H9 (cell line): ENCODE measurements around the gene KDM1B. TPM values are rescaled to one million over a fixed set of nuclear protein-coding genes. Genes with fewer than 3 reads are reported as not detected.

Experiments used
- DNase-seq: peaks from one replicate; pipeline ENCODE4 v3.0.0-alpha.2; 2017
- H2AFZ ChIP-seq: one replicate; pipeline ENCODE4 v1.6.1; 2013; ENCODE audit warnings: mild to moderate bottlenecking, low read length, control low read depth, moderate library complexity
- H2AK5ac ChIP-seq: 2 replicates; pipeline ENCODE4 v1.6.1; 2013; ENCODE audit warnings: low read length, control low read depth, mixed read lengths; ENCODE audit not compliant: insufficient read length
- H2BK120ac ChIP-seq: one replicate; pipeline ENCODE4 v1.6.1; 2013; ENCODE audit warnings: low read depth, mild to moderate bottlenecking, low read length, control low read depth, inconsistent platforms; ENCODE audit not compliant: poor library complexity, severe bottlenecking
- H2BK12ac ChIP-seq: 2 replicates; pipeline ENCODE4 v1.6.1; 2013; ENCODE audit warnings: low read length, control low read depth, mixed read lengths, low read depth; ENCODE audit not compliant: insufficient read length
- H2BK15ac ChIP-seq: 2 replicates; pipeline ENCODE4 v1.6.1; 2013; ENCODE audit warnings: low read depth, low read length, control low read depth
- H2BK20ac ChIP-seq: one replicate; pipeline ENCODE4 v1.6.1; 2013; ENCODE audit warnings: low read depth, mild to moderate bottlenecking, low read length, control low read depth, inconsistent platforms; ENCODE audit not compliant: poor library complexity, severe bottlenecking
- H2BK5ac ChIP-seq: 2 replicates; pipeline ENCODE4 v1.6.1; 2013; ENCODE audit warnings: low read length, control low read depth, mixed read lengths; ENCODE audit not compliant: insufficient read length
- H3K14ac ChIP-seq: 2 replicates; pipeline ENCODE4 v1.6.1; 2013; ENCODE audit warnings: low read length, control low read depth; ENCODE audit not compliant: insufficient read depth
- H3K18ac ChIP-seq: 2 replicates; pipeline ENCODE4 v1.6.1; 2013; ENCODE audit warnings: low read depth, mild to moderate bottlenecking, mixed read lengths, low read length, control low read depth; ENCODE audit not compliant: insufficient read length
- H3K23ac ChIP-seq: 2 replicates; pipeline ENCODE4 v1.6.1; 2013; ENCODE audit warnings: low read length, control low read depth, mixed read lengths, low read depth; ENCODE audit not compliant: insufficient read length
- H3K23me2 ChIP-seq: 2 replicates; pipeline ENCODE4 v1.6.1; 2013; ENCODE audit warnings: low read depth, mild to moderate bottlenecking, mixed read lengths, low read length, control low read depth; ENCODE audit not compliant: insufficient read length, poor library complexity, severe bottlenecking
- H3K27ac ChIP-seq: 2 replicates; pipeline ENCODE4 v1.5.1; 2013; ENCODE audit warnings: low read length, control low read depth, mixed read lengths, low read depth; ENCODE audit not compliant: insufficient read length
- H3K27me3 ChIP-seq: 2 replicates; pipeline ENCODE4 v1.6.1; 2013; ENCODE audit warnings: low read length, control low read depth, inconsistent platforms; ENCODE audit not compliant: insufficient read depth
- H3K4ac ChIP-seq: 2 replicates; pipeline ENCODE4 v1.6.1; 2013; ENCODE audit warnings: low read depth, mild to moderate bottlenecking, control low read depth, inconsistent platforms, low read length, moderate library complexity
- H3K4me1 ChIP-seq: 2 replicates; pipeline ENCODE4 v1.6.1; 2013; ENCODE audit warnings: low read length, control low read depth, inconsistent platforms; ENCODE audit not compliant: insufficient read depth
- H3K4me2 ChIP-seq: 2 replicates; pipeline ENCODE4 v1.6.1; 2013; ENCODE audit warnings: low read length, control low read depth, mixed read lengths; ENCODE audit not compliant: insufficient read length, insufficient read depth
- H3K56ac ChIP-seq: 2 replicates; pipeline ENCODE4 v1.6.1; 2013; ENCODE audit warnings: low read depth, mild to moderate bottlenecking, mixed read lengths, low read length, control low read depth; ENCODE audit not compliant: insufficient read length
- H3K79me1 ChIP-seq: 2 replicates; pipeline ENCODE4 v1.6.1; 2013; ENCODE audit warnings: low read depth, mild to moderate bottlenecking, moderate library complexity, low read length, control low read depth, inconsistent platforms; ENCODE audit not compliant: insufficient read depth, poor library complexity, severe bottlenecking
- H3K79me2 ChIP-seq: 2 replicates; pipeline ENCODE4 v1.6.1; 2013; ENCODE audit warnings: low read length, control low read depth, inconsistent platforms; ENCODE audit not compliant: insufficient read depth
- H3K9ac ChIP-seq: 2 replicates; pipeline ENCODE4 v1.6.1; 2013; ENCODE audit warnings: low read length, control low read depth, mixed read lengths; ENCODE audit not compliant: insufficient read length; ENCODE audit errors: extremely low read depth
- H3K9me3 ChIP-seq: one replicate; pipeline ENCODE4 v1.6.1; 2013; ENCODE audit warnings: low read depth, low read length, inconsistent platforms; ENCODE audit not compliant: control insufficient read depth
- H3T11ph ChIP-seq: one replicate; pipeline ENCODE4 v1.6.1; 2013; ENCODE audit warnings: mild to moderate bottlenecking, low read length, control low read depth, inconsistent platforms
- H4K20me1 ChIP-seq: one replicate; pipeline ENCODE4 v1.6.1; 2013; ENCODE audit not compliant: control insufficient read depth, insufficient read length, insufficient read depth
- H4K5ac ChIP-seq: 2 replicates; pipeline ENCODE4 v1.6.1; 2013; ENCODE audit warnings: low read depth, mild to moderate bottlenecking, mixed read lengths, low read length, control low read depth; ENCODE audit not compliant: insufficient read length
- H4K8ac ChIP-seq: replicated peaks from 2 replicates; pipeline ENCODE4 v1.6.1; 2013; ENCODE audit warnings: low read length, control low read depth, mixed read lengths, low read depth; ENCODE audit not compliant: insufficient read length
- H4K91ac ChIP-seq: 2 replicates; pipeline ENCODE4 v1.6.1; 2013; ENCODE audit warnings: low read depth, mild to moderate bottlenecking, moderate library complexity, mixed read lengths, low read length, control low read depth; ENCODE audit not compliant: insufficient read length
- H3K27ac Mint-ChIP-seq, 3 experiments: 2 replicates in 2 of 3; 3 replicates in 1 of 3; pipeline ENCODE4 v1.8.0; 2020 to 2021; ENCODE audit warnings: mixed read lengths in 3 of 3, mild to moderate bottlenecking in 1 of 3, moderate library complexity in 1 of 3
- H3K27me3 Mint-ChIP-seq: 2 replicates; pipeline ENCODE4 v1.8.0; 2021; ENCODE audit warnings: low read depth, mild to moderate bottlenecking, moderate library complexity, mixed read lengths
- H3K36me3 Mint-ChIP-seq, 3 experiments: 2 replicates in 2 of 3; 3 replicates in 1 of 3; pipeline ENCODE4 v1.8.0; 2020 to 2021; ENCODE audit warnings: low read depth in 3 of 3, mixed read lengths in 3 of 3; ENCODE audit not compliant: insufficient read depth in 1 of 3
- H3K4me1 Mint-ChIP-seq, 2 experiments: 2 replicates each; pipeline ENCODE4 v1.8.0; 2020; ENCODE audit warnings: mixed read lengths in 2 of 2
- H3K4me3 Mint-ChIP-seq, 2 experiments: 2 replicates in 1 of 2; 3 replicates in 1 of 2; pipeline ENCODE4 v1.8.0; 2020 to 2021; ENCODE audit warnings: mild to moderate bottlenecking in 2 of 2, mixed read lengths in 2 of 2, moderate library complexity in 1 of 2
- H3K9me3 Mint-ChIP-seq, 2 experiments: 2 replicates in 1 of 2; 3 replicates in 1 of 2; pipeline ENCODE4 v1.8.0; 2020; ENCODE audit warnings: mild to moderate bottlenecking in 2 of 2, mixed read lengths in 2 of 2, moderate library complexity in 1 of 2
- WGBS: extraction: QIAGEN DNeasy Blood & Tissue Kit; methylation state at CpG from one replicate; pipeline ENCODE4 v1.1.7; 2013; ENCODE audit warnings: missing lambda C conversion rate, low lambda C conversion rate, mixed read lengths; ENCODE audit not compliant: insufficient read length; ENCODE audit errors: extremely low coverage; 5-methylcytosine and 5-hydroxymethylcytosine counted together
- total RNA-seq: library from RNA; stranded (reverse); gene quantifications from 2 replicates; pipeline ENCODE4 v1.2.1, GENCODE V29; 2021
- TF ChIP-seq, protein P1 (sequence below): fragments of 200-600 bp; sonication (generic); conservative IDR thresholded peaks from 3 replicates; pipeline ENCODE4 v1.8.0; 2021; ENCODE audit warnings: antibody characterized with exemption, mild to moderate bottlenecking

Gene KDM1B
- total RNA-seq, 1 experiment from 2014 or later = 5.4 TPM

DNA sequence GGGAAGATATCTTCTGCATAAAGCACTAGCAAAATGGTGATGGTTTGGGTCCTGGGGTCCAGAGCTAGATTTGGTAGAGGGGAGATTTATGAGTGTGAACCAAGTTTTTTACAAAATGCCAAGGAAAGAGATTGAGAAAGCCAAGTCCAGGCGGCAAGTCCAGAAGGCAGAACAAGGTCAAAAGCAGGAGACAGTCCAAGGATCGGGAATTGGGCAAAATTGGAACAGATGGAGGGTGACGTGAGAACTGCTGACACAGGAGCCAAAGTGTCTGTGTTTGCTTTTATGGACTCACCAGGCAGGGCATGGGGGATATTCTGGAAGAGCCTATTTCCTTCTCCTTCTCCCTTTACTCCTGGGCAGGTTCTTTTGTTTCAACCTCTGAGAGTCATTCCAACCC is 36.9 kb upstream of the KDM1B start:
- no peak for DNase-seq
- no peaks in the 10 kb centered on the region; a peak in 1 of 5 replicates for H3K9me3 Mint-ChIP-seq
- no peak overlapping the region for H3K27ac ChIP-seq

More for the DNA sequence above, 36.9 kb upstream of the KDM1B start:
- Mint-ChIP-seq H3K27me3 (peaks cover 21% of the 10 kb centered on the region), H3K36me3 (no peaks in the 10 kb centered on the region), H3K27ac (no peak overlapping the region), H3K4me3 (no peak overlapping the region), H3K4me1 (peaks cover 4 to 6% of the 10 kb centered on the region in 2 experiments; a peak in 3 of 4 replicates)
- H4K5ac ChIP-seq = no peak overlapping the region
- H2BK12ac ChIP-seq = no peak overlapping the region
- H3K14ac ChIP-seq = no peak overlapping the region
- no peak overlapping the region for H2AFZ ChIP-seq
- no peaks in the 10 kb centered on the region for H3K4me1 ChIP-seq
- TF ChIP-seq, protein P1, sequence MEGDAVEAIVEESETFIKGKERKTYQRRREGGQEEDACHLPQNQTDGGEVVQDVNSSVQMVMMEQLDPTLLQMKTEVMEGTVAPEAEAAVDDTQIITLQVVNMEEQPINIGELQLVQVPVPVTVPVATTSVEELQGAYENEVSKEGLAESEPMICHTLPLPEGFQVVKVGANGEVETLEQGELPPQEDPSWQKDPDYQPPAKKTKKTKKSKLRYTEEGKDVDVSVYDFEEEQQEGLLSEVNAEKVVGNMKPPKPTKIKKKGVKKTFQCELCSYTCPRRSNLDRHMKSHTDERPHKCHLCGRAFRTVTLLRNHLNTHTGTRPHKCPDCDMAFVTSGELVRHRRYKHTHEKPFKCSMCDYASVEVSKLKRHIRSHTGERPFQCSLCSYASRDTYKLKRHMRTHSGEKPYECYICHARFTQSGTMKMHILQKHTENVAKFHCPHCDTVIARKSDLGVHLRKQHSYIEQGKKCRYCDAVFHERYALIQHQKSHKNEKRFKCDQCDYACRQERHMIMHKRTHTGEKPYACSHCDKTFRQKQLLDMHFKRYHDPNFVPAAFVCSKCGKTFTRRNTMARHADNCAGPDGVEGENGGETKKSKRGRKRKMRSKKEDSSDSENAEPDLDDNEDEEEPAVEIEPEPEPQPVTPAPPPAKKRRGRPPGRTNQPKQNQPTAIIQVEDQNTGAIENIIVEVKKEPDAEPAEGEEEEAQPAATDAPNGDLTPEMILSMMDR = no peak
- H4K91ac ChIP-seq = no peak overlapping the region
- H2BK20ac ChIP-seq = no peak overlapping the region
- no peak overlapping the region for H2BK120ac ChIP-seq
- no CpG with 5 or more reads among the region's 3 CpGs for WGBS
- no peaks in the 10 kb centered on the region for H3K27me3 ChIP-seq
- H3K9ac ChIP-seq = no peak overlapping the region
- no peak overlapping the region for H3K18ac ChIP-seq
- H4K8ac ChIP-seq = no peak overlapping the region
- H3K79me2 ChIP-seq = no peaks in the 10 kb centered on the region
- no peaks in the 10 kb centered on the region for H3K9me3 ChIP-seq
- no peak overlapping the region for H3K56ac ChIP-seq
- no peak overlapping the region for H3T11ph ChIP-seq
- H2BK5ac ChIP-seq = no peak overlapping the region
- no peaks in the 10 kb centered on the region for H3K79me1 ChIP-seq
- H3K23ac ChIP-seq = no peak overlapping the region
- no peak overlapping the region for H2AK5ac ChIP-seq
- H4K20me1 ChIP-seq = no peaks in the 10 kb centered on the region
- no peak overlapping the region for H2BK15ac ChIP-seq
- H3K23me2 ChIP-seq = peaks cover 5% of the 10 kb centered on the region
- no peak overlapping the region for H3K4me2 ChIP-seq
- H3K4ac ChIP-seq = no peak overlapping the region
